Panc1 (cell line): ENCODE data around the gene SH3GL1.

Experiments
- REST ChIP-seq, 2 experiments: IDR thresholded peaks; 2 replicates each; pipeline ENCODE4 v1.6.1; 2011 to 2012; ENCODE audit warnings: low read depth in 2 of 2, control low read depth in 1 of 2, low read length in 1 of 2, mild to moderate bottlenecking in 1 of 2, moderate library complexity in 1 of 2; ENCODE audit not compliant: insufficient read depth in 1 of 2
- TF ChIP-seq, protein P1 (sequence below): fragments of 450-650 bp; IDR thresholded peaks from 2 replicates; pipeline ENCODE4 v1.5.1; 2017; ENCODE audit warnings: mild to moderate bottlenecking

DNA sequence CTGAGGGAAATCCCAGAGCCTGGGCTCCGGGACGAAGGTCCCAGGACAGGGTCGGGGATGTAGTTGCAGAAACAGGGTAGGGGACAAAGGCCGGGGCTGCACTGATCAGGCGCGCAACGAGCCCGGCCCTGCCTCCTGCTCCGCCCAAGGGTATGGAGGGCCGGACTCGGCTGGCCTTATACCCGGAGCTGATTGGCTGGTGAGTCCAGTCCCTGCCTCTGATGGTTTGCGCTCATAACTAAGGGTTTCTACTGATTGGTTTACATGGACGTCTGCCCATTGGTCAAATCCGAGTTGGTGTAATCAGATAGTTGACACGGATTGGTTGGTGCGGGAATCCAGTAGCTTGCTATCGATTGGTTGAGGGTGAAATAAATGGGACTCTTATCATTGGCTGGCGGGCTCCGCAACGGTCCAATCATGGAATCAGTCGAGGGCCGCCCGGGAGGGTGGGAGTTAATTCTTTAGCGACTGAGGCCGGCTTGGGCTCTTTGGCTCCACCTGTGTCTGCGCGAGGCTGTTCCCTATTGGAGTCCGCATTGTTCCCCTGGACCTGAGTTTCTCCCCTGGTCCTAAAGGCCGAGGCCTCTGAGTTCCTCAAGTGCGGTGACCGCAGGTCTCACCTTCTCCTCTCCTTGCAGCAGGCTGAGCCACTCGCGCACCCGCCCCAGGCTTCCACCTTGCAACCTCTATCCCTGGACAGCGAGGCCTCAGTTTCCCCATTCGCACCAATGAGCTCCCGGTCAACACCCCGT is 57.6 kb downstream of the SH3GL1 start:
- TF ChIP-seq, protein P1, sequence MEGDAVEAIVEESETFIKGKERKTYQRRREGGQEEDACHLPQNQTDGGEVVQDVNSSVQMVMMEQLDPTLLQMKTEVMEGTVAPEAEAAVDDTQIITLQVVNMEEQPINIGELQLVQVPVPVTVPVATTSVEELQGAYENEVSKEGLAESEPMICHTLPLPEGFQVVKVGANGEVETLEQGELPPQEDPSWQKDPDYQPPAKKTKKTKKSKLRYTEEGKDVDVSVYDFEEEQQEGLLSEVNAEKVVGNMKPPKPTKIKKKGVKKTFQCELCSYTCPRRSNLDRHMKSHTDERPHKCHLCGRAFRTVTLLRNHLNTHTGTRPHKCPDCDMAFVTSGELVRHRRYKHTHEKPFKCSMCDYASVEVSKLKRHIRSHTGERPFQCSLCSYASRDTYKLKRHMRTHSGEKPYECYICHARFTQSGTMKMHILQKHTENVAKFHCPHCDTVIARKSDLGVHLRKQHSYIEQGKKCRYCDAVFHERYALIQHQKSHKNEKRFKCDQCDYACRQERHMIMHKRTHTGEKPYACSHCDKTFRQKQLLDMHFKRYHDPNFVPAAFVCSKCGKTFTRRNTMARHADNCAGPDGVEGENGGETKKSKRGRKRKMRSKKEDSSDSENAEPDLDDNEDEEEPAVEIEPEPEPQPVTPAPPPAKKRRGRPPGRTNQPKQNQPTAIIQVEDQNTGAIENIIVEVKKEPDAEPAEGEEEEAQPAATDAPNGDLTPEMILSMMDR: no peak
- TF ChIP-seq REST (IDR thresholded peaks at IDR 0.05; ENCODE audit: insufficient read depth in 1 of 2, low read depth in 2 of 2, low read length in 1 of 2): no peak
